ENCODE results near the gene F2RL1.

GRCh38 chr5:76861612-76862011, 42.8 kb downstream of the F2RL1 start:
- no peak for TF ChIP-seq ETV6 (CRISPR knock-in tag; IDR thresholded peaks at IDR 0.05)
- TF ChIP-seq CTCF (IDR thresholded peaks at IDR 0.05): no peak
- TF ChIP-seq TP53 (CRISPR knock-in tag; IDR thresholded peaks at IDR 0.05): no peak
- TF ChIP-seq NFYB (CRISPR knock-in tag; conservative IDR thresholded peaks at IDR 0.05; ENCODE audit: low read depth): no peak
